Measurements from ENCODE around the gene CRY1.

DNA sequence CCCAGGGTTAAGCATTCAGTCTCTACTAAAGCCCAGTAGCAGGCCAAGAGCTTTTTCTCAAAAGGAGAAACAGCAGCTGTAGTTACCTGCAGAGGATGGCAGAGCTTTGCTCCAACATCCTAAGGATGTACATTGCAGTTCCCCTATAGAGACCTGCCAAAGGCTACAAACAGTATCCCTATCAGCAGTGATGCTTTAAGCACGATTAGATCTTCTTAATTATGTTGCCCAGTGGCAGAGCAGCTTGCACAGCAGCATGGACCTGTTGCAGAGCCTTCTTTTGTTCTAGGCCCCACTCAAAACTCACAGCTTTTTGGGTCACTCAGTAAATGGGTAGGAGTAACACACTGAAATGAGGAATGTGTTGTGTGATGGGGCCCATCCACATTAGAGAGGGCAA lies 46.4 kb upstream of the CRY1 start:
- TF ChIP-seq KDM2B (CRISPR knock-in tag; IDR thresholded peaks at IDR 0.05): no peak
- TF ChIP-seq ZNF12 (CRISPR knock-in tag; IDR thresholded peaks at IDR 0.05): no peak

Measured in K562 (cell line).